Pancreas (tissue), 10 donors: ENCODE measurements around the gene APOBR. TPM values are rescaled to one million over a fixed set of nuclear protein-coding genes. Genes with fewer than 3 reads are reported as not detected.

Source experiments
- ATAC-seq, 4 donors: fragments of 200-7000 bp; cut with Tn5 transposase; one replicate each; pipeline versions ENCODE4 v1.8.0 to v1.9.1; 2020; ENCODE audit warnings: mild to moderate bottlenecking in 4 of 4, moderate library complexity in 4 of 4
- DNase-seq, 6 donors: peaks; one replicate each; pipeline ENCODE4 v3.0.0-alpha.2; 2020
- FAIRE-seq: peaks from 2 replicates; lab custom pipeline; 2012; peaks lifted over from hg19 to GRCh38; lab: Jason Lieb, UNC
- H3K27ac ChIP-seq, 4 donors: fragments of 200-600 bp; sonication (generic); 1 replicate in 3 of 4; 2 replicates in 1 of 4; pipeline versions ENCODE4 v1.5.0 to v1.8.0; 2020
- H3K27me3 ChIP-seq, 4 donors: fragments of 200-600 bp; one replicate each; pipeline ENCODE4 v1.8.0; 2021
- H3K36me3 ChIP-seq, 3 donors: fragments of 200-600 bp; sonication (generic) in 1 of 3; one replicate each; pipeline versions ENCODE4 v1.5.0 to v1.8.0; 2020 to 2021
- H3K4me1 ChIP-seq, 3 donors: fragments of 200-600 bp; one replicate each; pipeline ENCODE4 v1.8.0; 2021
- H3K4me3 ChIP-seq, 4 donors: fragments of 200-600 bp; sonication (generic) in 2 of 4; one replicate each; pipeline versions ENCODE4 v1.5.0 to v1.8.0; 2020 to 2021
- H3K9me3 ChIP-seq, 4 donors: fragments of 200-600 bp; one replicate each; pipeline ENCODE4 v1.8.0; 2021
- WGBS, 2 donors: extraction: QIAGEN DNeasy Blood & Tissue Kit; methylation state at CpG; one replicate each; pipeline ENCODE4 v1.1.7; 2013; 5-methylcytosine and 5-hydroxymethylcytosine counted together
- intact Hi-C, 3 donors: fragments of 100-400 bp; cut with DNase I; formaldehyde crosslinking; loops; one replicate each; pipeline versions ENCODE4 v1.11.1 to v1.14.2; 2022
- polyA plus RNA-seq, 2 donors: library from polyadenylated mRNA; stranded (reverse); fragments of 200-250 nt; gene quantifications; one replicate each; pipeline ENCODE4 v1.2.3, GENCODE V29; 2013
- total RNA-seq, 6 donors: library from RNA; stranded (reverse); fragmentation: NEBNext Ultra II Directional in 4 of 6; extraction: Animal tissue kit (Norgen Biotek cat#: 25700) in 4 of 6; gene quantifications; one replicate each; pipeline versions ENCODE4 v1.2.1 to v1.2.4, GENCODE V29; 2021 to 2023
- TF ChIP-seq, protein P1 (sequence below), 4 donors: fragments of 200-600 bp; sonication (generic) in 3 of 4; IDR thresholded peaks; one replicate each; pipeline versions ENCODE4 v1.5.0 to v1.8.0; 2021; ENCODE audit warnings: antibody characterized with exemption in 4 of 4
- donor health status: healthy with polysubstance abuse.
- donor health status: DM: no; HTN: no; CAD: no; lungs with moderate emphysema.
- donor health status: DM: no; HTN: no; CAD: no.
- donor health status: control.
- donor health status: control.
- donor health status: Bipolar disorder and iron deficiency.
- donor health status: DM: yes; HTN: yes; CAD: no.
- donor health status: DM: no; HTN: no; CAD: no.
- donor health status: DM: no; HTN: no; CAD: no.
- donor health status: DM: yes; HTN: yes; CAD: no.

The APOBR gene
- total and polyA plus RNA-seq, 8 donors: 0.16 to 3.0 (median 0.64) TPM

DNA sequence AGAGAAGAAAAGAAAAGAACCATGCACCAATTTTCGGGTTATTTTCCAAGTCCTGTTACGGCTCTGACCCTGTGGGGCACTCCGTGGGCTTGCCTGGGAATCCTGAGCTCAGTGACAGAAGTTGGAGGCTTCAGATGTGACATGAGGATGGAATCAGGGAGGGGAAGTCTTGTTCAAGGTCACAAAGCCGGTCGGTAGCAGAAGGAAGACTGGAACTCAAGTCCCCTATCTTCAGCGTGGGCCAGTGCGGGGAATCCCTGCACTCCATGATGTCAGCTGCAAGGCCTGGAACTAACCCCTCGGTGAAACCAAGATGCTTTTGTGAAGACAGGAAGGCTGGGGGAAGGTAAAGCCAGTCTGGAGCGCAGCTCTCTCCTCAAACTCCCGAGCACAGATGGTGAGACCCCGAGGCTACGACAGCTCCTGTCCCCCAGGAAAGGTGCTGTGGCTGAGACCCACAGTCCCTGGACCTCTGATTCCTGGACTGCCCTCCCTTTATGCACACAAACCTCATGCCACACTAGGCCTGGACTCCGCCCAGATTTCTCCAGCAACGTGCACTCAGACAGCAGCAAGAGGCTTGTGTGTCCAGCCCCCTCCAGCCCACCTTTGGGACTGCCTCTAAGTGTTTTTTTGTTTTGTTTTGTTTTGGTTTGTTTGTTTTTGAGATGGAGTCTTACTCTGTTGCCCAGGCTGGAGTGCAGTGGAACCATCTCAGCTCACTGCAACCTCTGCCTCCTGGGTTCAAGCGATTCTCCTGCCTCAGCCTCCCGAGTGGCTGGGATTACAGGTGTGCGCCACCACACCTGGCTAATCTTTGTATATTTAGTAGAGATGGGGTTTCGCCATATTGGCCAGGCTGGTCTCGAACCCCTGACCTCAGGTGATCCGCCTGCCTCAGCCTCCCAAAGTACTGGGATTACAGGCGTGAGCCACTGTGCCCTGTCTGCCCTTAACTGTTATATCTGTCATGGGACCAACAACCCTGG lies 17.7 kb downstream of the APOBR start:
- Histone ChIP-seq H3K27me3 (no peaks in the 10 kb centered on the region), H3K4me1 (no peaks in the 10 kb centered on the region), H3K9me3 (no peaks in the 10 kb centered on the region), H3K36me3 (no peaks in the 10 kb centered on the region), H3K4me3 (no peak overlapping the region), H3K27ac (no peak overlapping the region)
- intact Hi-C loops: no loop called here
- FAIRE-seq (no peak), DNase-seq (no peak), ATAC-seq (no peak)
- WGBS, 2 donors: 82 to 86% methylated on average over 21 of the region's 21 CpGs
- TF ChIP-seq, protein P1, sequence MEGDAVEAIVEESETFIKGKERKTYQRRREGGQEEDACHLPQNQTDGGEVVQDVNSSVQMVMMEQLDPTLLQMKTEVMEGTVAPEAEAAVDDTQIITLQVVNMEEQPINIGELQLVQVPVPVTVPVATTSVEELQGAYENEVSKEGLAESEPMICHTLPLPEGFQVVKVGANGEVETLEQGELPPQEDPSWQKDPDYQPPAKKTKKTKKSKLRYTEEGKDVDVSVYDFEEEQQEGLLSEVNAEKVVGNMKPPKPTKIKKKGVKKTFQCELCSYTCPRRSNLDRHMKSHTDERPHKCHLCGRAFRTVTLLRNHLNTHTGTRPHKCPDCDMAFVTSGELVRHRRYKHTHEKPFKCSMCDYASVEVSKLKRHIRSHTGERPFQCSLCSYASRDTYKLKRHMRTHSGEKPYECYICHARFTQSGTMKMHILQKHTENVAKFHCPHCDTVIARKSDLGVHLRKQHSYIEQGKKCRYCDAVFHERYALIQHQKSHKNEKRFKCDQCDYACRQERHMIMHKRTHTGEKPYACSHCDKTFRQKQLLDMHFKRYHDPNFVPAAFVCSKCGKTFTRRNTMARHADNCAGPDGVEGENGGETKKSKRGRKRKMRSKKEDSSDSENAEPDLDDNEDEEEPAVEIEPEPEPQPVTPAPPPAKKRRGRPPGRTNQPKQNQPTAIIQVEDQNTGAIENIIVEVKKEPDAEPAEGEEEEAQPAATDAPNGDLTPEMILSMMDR (IDR thresholded peaks at IDR 0.05): no peak

DNA sequence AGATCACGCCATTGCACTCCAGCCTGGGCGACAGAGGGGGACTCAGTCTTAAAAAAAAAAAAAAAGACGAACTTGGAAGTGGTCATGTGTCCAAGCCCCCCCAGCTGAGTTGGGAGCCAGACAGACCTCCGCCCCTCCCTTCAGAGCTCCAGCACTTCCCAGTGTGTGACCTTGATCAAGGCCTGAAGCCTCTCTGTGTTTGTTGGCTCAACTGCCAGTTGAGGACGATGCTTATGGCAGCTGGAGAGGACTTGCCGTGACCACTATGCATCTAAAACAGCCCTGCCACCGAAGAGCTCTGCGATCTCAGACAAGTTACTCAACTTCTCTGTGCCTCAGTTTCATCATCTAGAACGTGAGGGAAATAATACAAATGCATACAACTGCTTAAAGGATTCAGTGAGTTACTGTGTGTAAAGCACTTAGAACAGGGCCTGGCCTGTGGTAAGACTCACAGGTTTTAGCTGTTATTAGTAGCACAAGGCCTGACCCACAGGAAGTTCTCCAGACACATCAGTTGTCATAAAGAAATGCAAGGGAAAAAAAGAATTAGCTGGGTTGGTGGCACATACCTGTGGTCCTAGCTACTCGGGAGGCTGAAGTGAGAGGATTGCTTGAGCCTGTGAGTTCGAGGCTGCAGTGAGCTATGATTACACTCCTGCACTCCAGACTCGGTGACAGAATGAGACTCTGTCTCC lies 19.2 kb downstream of the APOBR start:
- Histone ChIP-seq H3K4me3 (no peak overlapping the region), H3K27me3 (no peaks in the 10 kb centered on the region), H3K27ac (no peak overlapping the region), H3K4me1 (no peaks in the 10 kb centered on the region), H3K9me3 (no peaks in the 10 kb centered on the region), H3K36me3 (no peaks in the 10 kb centered on the region)
- FAIRE-seq (no peak), DNase-seq (no peak), ATAC-seq (no peak)
- 70 to 78% methylated on average over 12 of the region's 12 CpGs for WGBS, 2 donors
- intact Hi-C loops: no loop called here
- TF ChIP-seq, protein P1 (IDR thresholded peaks at IDR 0.05): no peak

DNA sequence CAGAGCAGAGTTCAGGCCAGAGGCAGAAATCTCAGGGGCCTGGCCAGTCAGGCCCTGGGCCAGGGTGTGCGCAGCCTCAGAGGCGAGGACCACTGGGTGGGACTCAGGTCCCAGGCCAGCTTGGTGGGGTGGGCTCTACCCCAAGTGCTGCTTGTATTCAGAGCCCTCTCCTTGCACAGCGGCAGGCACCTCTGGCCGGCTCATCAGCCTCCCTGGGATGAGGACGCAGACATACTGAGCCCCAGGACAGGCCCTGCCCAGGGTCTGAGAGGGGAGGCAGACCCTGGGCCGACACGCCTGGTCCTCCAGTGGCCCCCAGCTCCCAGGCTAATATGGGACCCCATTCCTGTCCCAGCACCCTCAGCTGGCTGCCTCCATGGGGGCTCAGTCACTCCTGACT lies 19.8 kb downstream of the APOBR start:
- no peaks in the 10 kb centered on the region for H3K9me3 ChIP-seq
- WGBS, 2 donors: 87 to 95% methylated on average over 7 of the region's 7 CpGs
- TF ChIP-seq, protein P1 (IDR thresholded peaks at IDR 0.05): no peak
- intact Hi-C loops: no loop called here
- DNase-seq (no peak), FAIRE-seq (no peak), ATAC-seq (no peak)
- H3K27me3 ChIP-seq: no peaks in the 10 kb centered on the region
- no peaks in the 10 kb centered on the region for H3K4me1 ChIP-seq
- no peak overlapping the region for H3K27ac ChIP-seq
- no peak overlapping the region for H3K4me3 ChIP-seq
- H3K36me3 ChIP-seq: no peaks in the 10 kb centered on the region

DNA sequence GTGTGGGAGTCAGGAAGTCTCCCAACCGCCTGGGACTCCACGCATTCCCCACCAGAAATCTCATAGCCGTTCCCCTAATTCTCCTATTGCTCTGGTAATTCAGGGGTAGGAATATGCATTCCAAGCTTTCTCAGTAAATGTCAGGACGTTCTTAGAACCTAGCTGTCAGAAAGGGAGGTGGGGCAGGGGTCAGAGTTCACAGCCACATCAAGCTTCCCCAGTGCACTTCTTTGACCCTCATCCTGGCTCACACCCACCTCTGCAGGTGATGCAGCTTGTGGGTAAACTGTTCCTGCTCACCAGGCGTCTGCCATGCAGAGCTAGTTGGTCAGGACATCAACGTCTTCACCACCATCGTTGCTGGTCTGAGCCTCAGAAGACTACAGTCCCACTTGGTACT lies 26.2 kb downstream of the APOBR start:
- no peak overlapping the region for H3K4me3 ChIP-seq
- DNase-seq: no peak
- H3K4me1 ChIP-seq: peaks cover 0 to 5% (median 2%) of the 10 kb centered on the region in 3 donors
- H3K27me3 ChIP-seq: no peaks in the 10 kb centered on the region
- FAIRE-seq: no peak
- intact Hi-C loops: no loop called here
- ATAC-seq: no peak
- 80 to 83% methylated on average over 7 of the region's 7 CpGs for WGBS, 2 donors
- no peaks in the 10 kb centered on the region for H3K9me3 ChIP-seq
- TF ChIP-seq, protein P1 (IDR thresholded peaks at IDR 0.05): no peak
- H3K36me3 ChIP-seq: no peaks in the 10 kb centered on the region
- no peak overlapping the region for H3K27ac ChIP-seq
